HCT116 (cell line): Measurements from ENCODE around the gene INTS1. TPM values are rescaled to one million over a fixed set of nuclear protein-coding genes. Genes with fewer than 3 reads are reported as not detected.

ENCODE experiments used
- ATAC-seq: fragments of 200-7000 bp; cut with Tn5 transposase; 2 replicates; pipeline ENCODE4 v1.9.1; 2020; ENCODE audit warnings: mild to moderate bottlenecking, moderate library complexity
- BruUV-seq: library from RNA; stranded (reverse); fragments of 400-500 nt; replicated peaks from 2 replicates; lab custom pipeline; 2021; lab: Mats Ljungman, UMichigan
- CTCF ChIA-PET: fragments of 300-600 bp; sonication (Branson Sonifier 250); formaldehyde crosslinking; loops from one replicate; lab custom pipeline; 2021; ENCODE audit warnings: antibody characterized with exemption; lab: Charles Lee
- POLR2A ChIA-PET: fragments of 300-600, 350-600 bp; sonication (Branson Sonifier 250); formaldehyde crosslinking; loops from one replicate; lab custom pipeline; 2021; ENCODE audit warnings: antibody characterized with exemption; lab: Charles Lee
- RAD21 ChIA-PET, 2 experiments: fragments of 300-600 bp; sonication (Branson Sonifier 250); formaldehyde crosslinking; loops; one replicate each; lab custom pipeline; 2023; ENCODE audit warnings: low total read pairs in 2 of 2; ENCODE audit not compliant: uncharacterized antibody in 2 of 2, unreplicated experiment in 2 of 2, low non-redundant PET in 1 of 2; lab: Charles Lee
- DNase-seq: peaks from one replicate; pipeline ENCODE4 v3.0.0-alpha.2; 2010; ENCODE audit warnings: low read depth, low spot score
- H2AFZ ChIP-seq: fragments of 200-600 bp; shearing (Covaris generic), sonication (generic); 2 replicates; pipeline ENCODE4 v1.6.1; 2017; ENCODE audit warnings: low read depth, mixed run types, mixed read lengths, antibody characterized with exemption, low read length; ENCODE audit not compliant: poor library complexity, severe bottlenecking
- H3K27ac ChIP-seq: 2 replicates; pipeline ENCODE4 v1.5.1; 2012; ENCODE audit warnings: low read depth, low read length
- H3K27me3 ChIP-seq: fragments of 200-600 bp; sonication (generic); 2 replicates; pipeline ENCODE4 v1.6.1; 2016; ENCODE audit warnings: mixed run types, low read length, mixed read lengths; ENCODE audit not compliant: insufficient read depth
- H3K36me3 ChIP-seq, 2 experiments: fragments of 200-500 bp in 1 of 2; fragments of 200-600 bp in 1 of 2; sonication (Bioruptor generic) in 1 of 2; sonication (generic) in 1 of 2; 2 replicates each; pipeline versions ENCODE4 v1.5.1 to v1.6.1; 2014 to 2016; ENCODE audit warnings: low read length in 2 of 2, inconsistent platforms in 1 of 2, mixed read lengths in 1 of 2, mixed run types in 1 of 2; ENCODE audit not compliant: insufficient read depth in 2 of 2, control insufficient read depth in 1 of 2
- H3K4me1 ChIP-seq, 2 experiments: fragments of 200-600 bp in 1 of 2; sonication (generic) in 1 of 2; 2 replicates each; pipeline versions ENCODE4 v1.5.1 to v1.6.1; 2012 to 2017; ENCODE audit warnings: low read length in 2 of 2, inconsistent platforms in 1 of 2, mild to moderate bottlenecking in 1 of 2, mixed read lengths in 1 of 2, mixed run types in 1 of 2, moderate library complexity in 1 of 2; ENCODE audit not compliant: insufficient read depth in 2 of 2, control insufficient read depth in 1 of 2
- H3K4me2 ChIP-seq: fragments of 200-600 bp; sonication (generic); 2 replicates; pipeline ENCODE4 v1.6.1; 2017; ENCODE audit warnings: mixed run types, low read length, mixed read lengths
- H3K4me3 ChIP-seq, 2 experiments: fragments of 200-600 bp in 1 of 2; sonication (generic) in 1 of 2; replicated peaks in 1 of 2; 2 replicates each; pipeline ENCODE4 v1.5.1; 2011 to 2016; ENCODE audit warnings: low read length in 2 of 2, control low read depth in 1 of 2, low read depth in 1 of 2, mild to moderate bottlenecking in 1 of 2, mixed read lengths in 1 of 2, mixed run types in 1 of 2
- H3K79me2 ChIP-seq: fragments of 200-600 bp; sonication (generic); 2 replicates; pipeline ENCODE4 v1.6.1; 2017; ENCODE audit warnings: mild to moderate bottlenecking, mixed run types, low read length, moderate library complexity, mixed read lengths; ENCODE audit not compliant: insufficient read depth
- H3K9ac ChIP-seq: fragments of 200-600 bp; sonication (generic); 2 replicates; pipeline ENCODE4 v1.6.1; 2016; ENCODE audit warnings: low read length, mixed read lengths
- H3K9me2 ChIP-seq: fragments of 200-600 bp; sonication (generic), shearing (Covaris generic); 2 replicates; pipeline ENCODE4 v1.6.1; 2017; ENCODE audit warnings: mixed run types, mild to moderate bottlenecking, moderate library complexity; ENCODE audit not compliant: insufficient read depth
- H3K9me3 ChIP-seq, 2 experiments: fragments of 200-500 bp in 1 of 2; fragments of 200-600 bp in 1 of 2; sonication (Bioruptor generic) in 1 of 2; sonication (generic) in 1 of 2; 2 replicates each; pipeline ENCODE4 v1.6.1; 2014 to 2017; ENCODE audit warnings: low read length in 2 of 2, mixed read lengths in 2 of 2, inconsistent platforms in 1 of 2, low read depth in 1 of 2, mild to moderate bottlenecking in 1 of 2, mixed run types in 1 of 2, moderate library complexity in 1 of 2; ENCODE audit not compliant: control insufficient read depth in 1 of 2, insufficient read depth in 1 of 2
- H4K20me1 ChIP-seq: fragments of 200-600 bp; sonication (generic), shearing (Covaris generic); 2 replicates; pipeline ENCODE4 v1.6.1; 2017; ENCODE audit warnings: mixed run types, mild to moderate bottlenecking, moderate library complexity; ENCODE audit not compliant: insufficient read depth
- JUND ChIP-seq: IDR thresholded peaks from 2 replicates; pipeline ENCODE4 v1.6.1; 2012
- RAD21 ChIP-seq: IDR thresholded peaks from 2 replicates; pipeline ENCODE4 v1.6.1; 2012; ENCODE audit warnings: low read depth, mild to moderate bottlenecking
- YY1 ChIP-seq: IDR thresholded peaks from 2 replicates; pipeline ENCODE4 v1.6.1; 2011; ENCODE audit warnings: low read length, low read depth, moderate library complexity, mild to moderate bottlenecking; ENCODE audit not compliant: insufficient replicate concordance; ENCODE audit errors: extremely low read depth
- ZNF274 ChIP-seq: fragments of 200-500 bp; sonication (Bioruptor generic); IDR thresholded peaks from 2 replicates; pipeline ENCODE4 v1.6.1; 2014; ENCODE audit warnings: mild to moderate bottlenecking, low read depth, low read length, inconsistent platforms
- intact Hi-C: fragments of 100-400 bp; cut with micrococcal nuclease; formaldehyde crosslinking; loops from 2 replicates; pipeline ENCODE4 v1.10.0; 2022
- total RNA-seq: library from RNA; stranded (reverse); gene quantifications from one replicate; pipeline ENCODE4 v1.2.1, GENCODE V29; 2021; ENCODE audit not compliant: unreplicated experiment
- TF ChIP-seq, protein P1 (sequence below): IDR thresholded peaks from 2 replicates; pipeline ENCODE4 v1.6.1; 2012
- TF ChIP-seq, protein P2 (sequence below): IDR thresholded peaks from 2 replicates; pipeline ENCODE4 v1.6.1; 2012; ENCODE audit warnings: low read depth

Gene INTS1
- total RNA-seq, 1 experiment from 2014 or later = 167 TPM

DNA sequence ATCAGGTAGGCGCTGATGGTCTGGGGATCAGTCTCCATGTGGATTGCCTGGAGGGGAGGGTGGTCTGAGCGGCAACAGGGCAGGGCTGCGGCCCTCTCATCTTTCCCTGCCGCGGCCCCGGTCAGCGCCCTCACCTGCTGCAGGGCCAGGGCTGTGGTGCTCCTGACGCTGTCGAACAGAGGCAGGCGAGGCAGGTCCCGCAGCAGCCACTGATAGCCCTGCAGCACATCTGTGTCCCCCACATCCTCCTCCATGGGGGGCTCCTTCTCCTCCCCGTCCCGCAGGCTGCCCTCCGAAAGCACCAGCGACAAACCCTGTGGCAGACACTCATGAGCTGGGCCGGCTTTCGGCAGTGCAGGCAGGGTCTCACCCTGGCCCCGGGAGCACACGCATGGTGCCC is 19.0 kb downstream of the INTS1 start:
- Histone ChIP-seq H3K27ac (no peak overlapping the region), H2AFZ (no peak overlapping the region), H3K79me2 (no peaks in the 10 kb centered on the region), H3K4me3 (no peak overlapping the region), H3K4me1 (no peaks in the 10 kb centered on the region), H3K27me3 (no peaks in the 10 kb centered on the region), H3K4me2 (no peak overlapping the region), H3K36me3 (peaks cover 23 to 35% of the 10 kb centered on the region in 2 experiments; a peak in 3 of 4 replicates), H3K9me2 (no peaks in the 10 kb centered on the region), H4K20me1 (no peaks in the 10 kb centered on the region), H3K9me3 (no peaks in the 10 kb centered on the region), H3K9ac (no peak overlapping the region)
- intact Hi-C loops = no loop called here
- DNase-seq (no peak), ATAC-seq (no peak)
- no TSS peak for BruUV-seq
- CTCF ChIA-PET = no interaction called here
- POLR2A ChIA-PET = no interaction called here
- no peak for TF ChIP-seq YY1
- TF ChIP-seq, protein P1, sequence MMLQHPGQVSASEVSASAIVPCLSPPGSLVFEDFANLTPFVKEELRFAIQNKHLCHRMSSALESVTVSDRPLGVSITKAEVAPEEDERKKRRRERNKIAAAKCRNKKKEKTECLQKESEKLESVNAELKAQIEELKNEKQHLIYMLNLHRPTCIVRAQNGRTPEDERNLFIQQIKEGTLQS = no peak
- no peak for TF ChIP-seq RAD21
- TF ChIP-seq, protein P2, sequence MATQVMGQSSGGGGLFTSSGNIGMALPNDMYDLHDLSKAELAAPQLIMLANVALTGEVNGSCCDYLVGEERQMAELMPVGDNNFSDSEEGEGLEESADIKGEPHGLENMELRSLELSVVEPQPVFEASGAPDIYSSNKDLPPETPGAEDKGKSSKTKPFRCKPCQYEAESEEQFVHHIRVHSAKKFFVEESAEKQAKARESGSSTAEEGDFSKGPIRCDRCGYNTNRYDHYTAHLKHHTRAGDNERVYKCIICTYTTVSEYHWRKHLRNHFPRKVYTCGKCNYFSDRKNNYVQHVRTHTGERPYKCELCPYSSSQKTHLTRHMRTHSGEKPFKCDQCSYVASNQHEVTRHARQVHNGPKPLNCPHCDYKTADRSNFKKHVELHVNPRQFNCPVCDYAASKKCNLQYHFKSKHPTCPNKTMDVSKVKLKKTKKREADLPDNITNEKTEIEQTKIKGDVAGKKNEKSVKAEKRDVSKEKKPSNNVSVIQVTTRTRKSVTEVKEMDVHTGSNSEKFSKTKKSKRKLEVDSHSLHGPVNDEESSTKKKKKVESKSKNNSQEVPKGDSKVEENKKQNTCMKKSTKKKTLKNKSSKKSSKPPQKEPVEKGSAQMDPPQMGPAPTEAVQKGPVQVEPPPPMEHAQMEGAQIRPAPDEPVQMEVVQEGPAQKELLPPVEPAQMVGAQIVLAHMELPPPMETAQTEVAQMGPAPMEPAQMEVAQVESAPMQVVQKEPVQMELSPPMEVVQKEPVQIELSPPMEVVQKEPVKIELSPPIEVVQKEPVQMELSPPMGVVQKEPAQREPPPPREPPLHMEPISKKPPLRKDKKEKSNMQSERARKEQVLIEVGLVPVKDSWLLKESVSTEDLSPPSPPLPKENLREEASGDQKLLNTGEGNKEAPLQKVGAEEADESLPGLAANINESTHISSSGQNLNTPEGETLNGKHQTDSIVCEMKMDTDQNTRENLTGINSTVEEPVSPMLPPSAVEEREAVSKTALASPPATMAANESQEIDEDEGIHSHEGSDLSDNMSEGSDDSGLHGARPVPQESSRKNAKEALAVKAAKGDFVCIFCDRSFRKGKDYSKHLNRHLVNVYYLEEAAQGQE = no peak
- no peak for TF ChIP-seq JUND
- RAD21 ChIA-PET = no interaction called here

DNA sequence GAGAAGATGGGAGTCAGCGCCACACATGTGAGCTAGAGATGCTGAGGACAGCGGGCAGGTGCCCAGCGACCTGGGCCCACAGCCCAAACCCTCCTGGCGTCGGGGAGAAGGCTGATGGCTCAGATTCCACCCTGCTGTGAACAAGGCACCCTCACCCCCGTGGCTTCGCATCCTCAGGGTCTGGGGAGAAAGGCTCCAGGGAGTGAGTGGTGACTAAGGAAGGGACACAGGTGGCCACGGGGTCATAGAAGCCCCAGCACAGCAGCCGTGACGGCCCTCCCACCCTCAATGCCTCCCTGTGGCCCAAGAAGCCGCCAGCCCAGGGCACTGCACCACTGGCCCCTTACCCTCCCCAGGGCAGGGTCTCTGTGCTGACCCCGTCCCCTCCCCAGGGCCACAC is 19.6 kb downstream of the INTS1 start:
- CTCF ChIA-PET = no interaction called here
- no peak overlapping the region for H2AFZ ChIP-seq
- H3K79me2 ChIP-seq = no peaks in the 10 kb centered on the region
- no peaks in the 10 kb centered on the region for H3K9me2 ChIP-seq
- POLR2A ChIA-PET = no interaction called here
- H3K9me3 ChIP-seq = no peaks in the 10 kb centered on the region
- DNase-seq (no peak), ATAC-seq (no peak)
- intact Hi-C loops = no loop called here
- no TSS peak for BruUV-seq
- H3K27ac ChIP-seq = no peak overlapping the region
- H3K36me3 ChIP-seq = peaks cover 18 to 37% of the 10 kb centered on the region in 2 experiments; a peak in 3 of 4 replicates
- RAD21 ChIA-PET = no interaction called here
- TF ChIP-seq ZNF274 (no peak), RAD21 (no peak)
- TF ChIP-seq, all 23 proteins: peak for 0
- Histone ChIP-seq H3K4me3 (no peak overlapping the region), H3K27me3 (no peaks in the 10 kb centered on the region), H4K20me1 (no peaks in the 10 kb centered on the region), H3K4me1 (no peaks in the 10 kb centered on the region), H3K9ac (no peak overlapping the region), H3K4me2 (no peak overlapping the region)
